ENCODE data around the gene EPHA2.

EPHA2 gene

GRCh38 chr1:16088996-16089395, 66.9 kb downstream of the EPHA2 start:
- no peak for DNase-seq

GRCh38 chr1:16088351-16088911, 67.4 kb downstream of the EPHA2 start:
- no peak for DNase-seq

- no peak for DNase-seq
Observed at GRCh38 chr1:16087733-16088132, 68.1 kb downstream of the EPHA2 start.

GRCh38 chr1:16085522-16085921, 70.3 kb downstream of the EPHA2 start:
- no peak for DNase-seq

GRCh38 chr1:16083486-16083885, 72.4 kb downstream of the EPHA2 start:
- no peak for DNase-seq

GRCh38 chr1:16082283-16083038, 73.4 kb downstream of the EPHA2 start:
- DNase-seq = peak; percentile 65

- no peak for DNase-seq
Observed at GRCh38 chr1:16081636-16082035, 74.2 kb downstream of the EPHA2 start.

GRCh38 chr1:16080422-16081150, 75.3 kb downstream of the EPHA2 start:
- no peak for DNase-seq

GRCh38 chr1:16078925-16079656, 76.8 kb downstream of the EPHA2 start:
- DNase-seq = peak; percentile 75

- no peak for DNase-seq
Observed at GRCh38 chr1:16077406-16078245, 78.2 kb downstream of the EPHA2 start.

- DNase-seq = no peak
Observed at GRCh38 chr1:16076865-16077238, 79.0 kb downstream of the EPHA2 start.

GRCh38 chr1:16076031-16076864, 79.6 kb downstream of the EPHA2 start:
- no peak for DNase-seq

- no peak for DNase-seq
Observed at GRCh38 chr1:16075337-16076030, 80.4 kb downstream of the EPHA2 start.

Data from activated naive CD4-positive, alpha-beta T cell treated with anti-CD3 and anti-CD28 coated beads, Interleukin-2, amount 50 U/mL, for 16 hours (primary cell).